Activated naive CD4-positive, alpha-beta T cell treated with anti-CD3 and anti-CD28 coated beads, Interleukin-2, amount 10 ng/mL, durations not matched to agents 7 days and 5 days (primary cell): ENCODE results near the gene CELSR3.
A peak's percentile ranks its signal among the peaks of the same experiment; 100 is the strongest.

Experiments used
- CTCF ChIA-PET: fragments of 350-600 bp; sonication (Branson Sonifier 250); formaldehyde crosslinking; loops from one replicate; lab custom pipeline; 2021; ENCODE audit warnings: antibody characterized with exemption; lab: Charles Lee
- DNase-seq: peaks from one replicate; pipeline ENCODE4 v3.0.0-alpha.2; 2020
- H3K27ac Mint-ChIP-seq: one replicate; pipeline ENCODE4 v1.8.0; 2021; ENCODE audit warnings: mild to moderate bottlenecking, moderate library complexity, mixed read lengths
- H3K27me3 Mint-ChIP-seq: one replicate; pipeline ENCODE4 v1.8.0; 2021; ENCODE audit warnings: mild to moderate bottlenecking, mixed read lengths
- H3K36me3 Mint-ChIP-seq: one replicate; pipeline ENCODE4 v1.8.0; 2021; ENCODE audit warnings: mixed read lengths
- H3K4me1 Mint-ChIP-seq: one replicate; pipeline ENCODE4 v1.8.0; 2021; ENCODE audit warnings: mixed read lengths
- H3K4me3 Mint-ChIP-seq: one replicate; pipeline ENCODE4 v1.8.0; 2021; ENCODE audit warnings: mild to moderate bottlenecking, moderate library complexity, mixed read lengths
- H3K9me3 Mint-ChIP-seq: one replicate; pipeline ENCODE4 v1.8.0; 2021; ENCODE audit warnings: mixed read lengths

The CELSR3 gene

DNA sequence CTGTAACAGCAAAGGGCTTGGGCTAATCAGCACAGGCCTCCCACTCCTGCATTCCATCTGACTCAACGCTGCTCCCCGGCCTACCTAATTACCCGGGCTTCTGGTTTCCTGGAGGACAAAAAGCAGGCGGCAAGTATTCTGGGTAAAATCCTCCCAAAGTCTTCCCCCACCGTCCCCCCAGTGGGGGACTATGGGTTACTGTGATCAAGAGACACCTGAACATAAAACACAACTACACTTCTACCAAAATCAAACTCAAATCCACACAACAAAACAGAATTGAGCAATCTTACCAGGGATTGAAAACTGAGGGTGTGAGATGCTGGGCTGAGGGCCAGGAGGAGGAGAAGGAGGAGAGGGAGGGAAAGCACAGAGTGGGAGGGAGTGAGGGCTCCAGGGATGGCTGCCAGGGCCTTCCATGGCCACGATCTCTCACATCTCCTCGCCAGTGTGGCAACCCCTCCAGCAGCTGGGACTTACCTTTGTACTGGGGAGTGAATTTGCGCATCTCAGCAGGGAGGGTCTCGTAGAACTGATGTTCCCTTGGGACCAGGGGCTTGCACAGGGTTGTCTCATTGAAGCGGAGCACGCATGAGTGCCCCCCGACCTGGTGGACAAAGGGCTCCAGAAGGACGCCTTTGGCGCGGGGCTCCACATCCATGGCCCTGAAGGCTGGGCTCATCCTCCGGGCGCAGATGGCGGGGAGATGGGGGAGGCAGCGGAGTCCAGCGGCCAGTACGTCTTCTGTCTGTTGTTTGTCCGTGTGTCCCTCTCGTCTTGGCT is 32.1 kb upstream of the CELSR3 start:
- Mint-ChIP-seq H3K4me1 (peaks cover 6% of the 10 kb centered on the region), H3K27me3 (no peaks in the 10 kb centered on the region), H3K36me3 (peaks cover 34% of the 10 kb centered on the region), H3K4me3 (no peak overlapping the region), H3K9me3 (no peaks in the 10 kb centered on the region), H3K27ac (no peak overlapping the region)
- DNase-seq, result no peak
- CTCF ChIA-PET, result no interaction called here

DNA sequence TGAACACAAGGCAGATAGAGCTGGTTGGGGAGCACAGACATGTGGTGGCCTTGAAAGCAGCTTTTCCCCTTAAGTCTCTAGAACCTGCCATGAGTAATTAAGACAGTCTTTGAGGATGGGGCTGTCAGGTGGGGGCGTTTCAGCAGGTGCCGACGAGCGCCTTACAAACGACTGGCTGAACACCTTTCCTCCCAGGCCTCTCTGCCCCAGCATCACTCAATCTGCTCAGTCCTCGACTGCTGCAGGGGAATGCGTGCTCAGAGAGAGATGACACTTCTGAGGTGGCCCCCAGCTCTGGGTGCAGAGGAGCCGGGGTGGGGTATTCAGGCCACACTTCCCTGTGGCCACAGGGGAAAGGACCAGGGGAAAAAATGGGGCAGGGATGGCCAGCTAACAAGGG is 31.1 kb upstream of the CELSR3 start:
- CTCF ChIA-PET, result no interaction called here
- no peak overlapping the region for H3K27ac Mint-ChIP-seq
- H3K27me3 Mint-ChIP-seq, result no peaks in the 10 kb centered on the region
- no peak for DNase-seq
- no peak overlapping the region for H3K4me3 Mint-ChIP-seq
- H3K36me3 Mint-ChIP-seq, result peaks cover 28% of the 10 kb centered on the region
- H3K4me1 Mint-ChIP-seq, result peaks cover 6% of the 10 kb centered on the region
- no peaks in the 10 kb centered on the region for H3K9me3 Mint-ChIP-seq

- DNase-seq, result no peak
- no peak overlapping the region for H3K27ac Mint-ChIP-seq
- peaks cover 38% of the 10 kb centered on the region for H3K36me3 Mint-ChIP-seq
- CTCF ChIA-PET, result interaction anchor here (0.9 kb wide), 1 partner anchor 9 kb away, joined by 3 read pairs; no protein-coding TSS in a partner anchor
- no peaks in the 10 kb centered on the region for H3K9me3 Mint-ChIP-seq
- H3K4me1 Mint-ChIP-seq, result peaks cover 6% of the 10 kb centered on the region
- no peaks in the 10 kb centered on the region for H3K27me3 Mint-ChIP-seq
- H3K4me3 Mint-ChIP-seq, result no peak overlapping the region
These were observed 29.9 kb upstream of the CELSR3 start for GRCh38 chr3:48692551-48692950.

- H3K36me3 Mint-ChIP-seq, result peaks cover 43% of the 10 kb centered on the region
- H3K27ac Mint-ChIP-seq, result no peak overlapping the region
- no peak for DNase-seq
- H3K27me3 Mint-ChIP-seq, result no peaks in the 10 kb centered on the region
- peaks cover 10% of the 10 kb centered on the region for H3K4me1 Mint-ChIP-seq
- H3K4me3 Mint-ChIP-seq, result no peak overlapping the region
- no peaks in the 10 kb centered on the region for H3K9me3 Mint-ChIP-seq
- CTCF ChIA-PET, result no interaction called here
These were observed 28.3 kb upstream of the CELSR3 start for GRCh38 chr3:48690846-48691458.

DNA sequence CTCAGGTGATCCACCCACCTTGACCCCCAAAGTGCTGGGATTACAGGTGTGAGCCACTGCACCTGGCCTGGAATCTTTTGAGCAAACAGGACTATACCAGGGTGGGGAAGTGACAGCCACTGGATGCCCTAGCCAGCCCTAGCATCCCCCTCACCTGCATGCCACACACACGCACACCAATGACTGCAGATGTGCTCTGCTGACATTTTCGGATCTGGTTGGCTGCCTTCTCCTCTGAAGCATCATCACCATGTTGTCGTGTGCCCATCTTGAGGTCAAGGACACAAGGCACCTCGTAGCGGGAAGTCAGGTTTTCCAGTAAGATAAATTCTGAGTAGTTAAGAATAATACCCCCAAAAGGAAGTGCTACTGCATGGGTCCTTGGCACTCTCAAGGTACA is 26.7 kb upstream of the CELSR3 start:
- peaks cover 32% of the 10 kb centered on the region for H3K36me3 Mint-ChIP-seq
- DNase-seq, result no peak

GRCh38 chr3:48688737-48689075 is 26.0 kb upstream of the CELSR3 start:
- CTCF ChIA-PET, result interaction anchor here (0.6 to 1.0 kb wide), 2 partner anchors 10 to 345 kb away, joined by 3 read pairs; no protein-coding TSS in a partner anchor
- Mint-ChIP-seq H3K27ac (no peak overlapping the region), H3K9me3 (no peaks in the 10 kb centered on the region), H3K4me3 (no peak overlapping the region), H3K27me3 (no peaks in the 10 kb centered on the region), H3K36me3 (peaks cover 34% of the 10 kb centered on the region), H3K4me1 (peaks cover 22% of the 10 kb centered on the region)
- DNase-seq, result no peak

More for the DNA sequence above, 26.7 kb upstream of the CELSR3 start:
- H3K9me3 Mint-ChIP-seq, result no peaks in the 10 kb centered on the region
- no peak overlapping the region for H3K4me3 Mint-ChIP-seq
- H3K27me3 Mint-ChIP-seq, result no peaks in the 10 kb centered on the region
- H3K4me1 Mint-ChIP-seq, result peaks cover 17% of the 10 kb centered on the region
- H3K27ac Mint-ChIP-seq, result no peak overlapping the region
- CTCF ChIA-PET, result interaction anchor here (0.8 to 1.0 kb wide), 2 partner anchors 21 to 253 kb away, joined by 3 to 5 read pairs; no protein-coding TSS in a partner anchor

GRCh38 chr3:48688032-48688736 is 25.5 kb upstream of the CELSR3 start:
- H3K4me3 Mint-ChIP-seq, result no peak overlapping the region

DNA sequence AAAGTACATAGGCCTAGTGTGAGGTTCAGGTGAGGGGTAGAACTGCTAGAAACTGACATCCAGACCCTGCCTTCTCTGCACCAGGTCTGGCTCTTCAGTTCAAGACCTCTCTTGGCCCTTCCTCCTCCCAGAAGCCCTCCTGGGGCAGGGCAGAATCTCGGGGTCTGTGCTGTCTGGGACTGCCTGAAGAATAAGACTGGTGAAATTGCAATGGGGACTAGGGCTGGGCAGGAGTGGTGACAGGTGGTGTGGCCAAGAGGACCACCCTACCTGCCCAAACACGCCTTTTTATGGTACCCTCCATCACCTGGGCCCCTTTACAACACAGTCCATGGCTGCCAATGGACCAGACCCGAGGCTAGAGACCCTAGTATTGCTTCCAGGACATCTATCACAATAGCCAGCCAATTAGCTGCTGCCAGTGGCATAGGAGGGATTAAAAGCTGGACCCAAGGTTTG is 24.6 kb upstream of the CELSR3 start:
- CTCF ChIA-PET, result interaction anchor here (0.9 to 1.1 kb wide), 3 partner anchors 13 to 53 kb away, joined by 3 read pairs; no protein-coding TSS in a partner anchor
- H3K4me3 Mint-ChIP-seq, result no peak overlapping the region
- H3K36me3 Mint-ChIP-seq, result peaks cover 40% of the 10 kb centered on the region
- DNase-seq, result no peak
- H3K4me1 Mint-ChIP-seq, result peaks cover 29% of the 10 kb centered on the region
- H3K27me3 Mint-ChIP-seq, result no peaks in the 10 kb centered on the region
- no peak overlapping the region for H3K27ac Mint-ChIP-seq
- no peaks in the 10 kb centered on the region for H3K9me3 Mint-ChIP-seq

More at GRCh38 chr3:48688032-48688736, 25.5 kb upstream of the CELSR3 start:
- H3K4me1 Mint-ChIP-seq, result peaks cover 27% of the 10 kb centered on the region
- DNase-seq, result no peak
- CTCF ChIA-PET, result interaction anchor here (0.6 to 1.1 kb wide), 3 partner anchors 10 to 346 kb away, joined by 3 read pairs; no protein-coding TSS in a partner anchor
- no peak overlapping the region for H3K27ac Mint-ChIP-seq
- H3K27me3 Mint-ChIP-seq, result no peaks in the 10 kb centered on the region
- H3K36me3 Mint-ChIP-seq, result peaks cover 37% of the 10 kb centered on the region
- H3K9me3 Mint-ChIP-seq, result no peaks in the 10 kb centered on the region

- Mint-ChIP-seq H3K4me3 (peak overlapping the region; percentile 82), H3K36me3 (peaks cover 45% of the 10 kb centered on the region), H3K27ac (peak overlapping the region; percentile 83), H3K4me1 (peaks cover 32% of the 10 kb centered on the region), H3K27me3 (no peaks in the 10 kb centered on the region), H3K9me3 (no peaks in the 10 kb centered on the region)
- CTCF ChIA-PET, result interaction anchor here (0.9 to 1.6 kb wide), 8 partner anchors 9 to 53 kb away, joined by 3 to 5 read pairs (median 4); partner anchors contain the start of gene CELSR3
- DNase-seq, result no peak
These were observed 24.0 kb upstream of the CELSR3 start for GRCh38 chr3:48686538-48687219.

GRCh38 chr3:48685603-48686511 is 23.2 kb upstream of the CELSR3 start, which contains the start of gene NCKIPSD:
Gene NCKIPSD, minus strand, starts transcription at chr3:48685915. Its CDS starts 108 bp downstream, at chr3:48685807.
- Mint-ChIP-seq H3K27me3 (no peaks in the 10 kb centered on the region), H3K27ac (peak within 1 kb of the TSS; percentile 87), H3K4me3 (peak within 1 kb of the TSS; percentile 82), H3K9me3 (no peaks in the 10 kb centered on the region), H3K36me3 (peaks cover 45% of the 10 kb centered on the region), H3K4me1 (peaks cover 33% of the 10 kb centered on the region)
- CTCF ChIA-PET, result interaction anchor here (0.8 to 1.6 kb wide), 10 partner anchors 10 to 249 kb away, joined by 3 to 5 read pairs (median 4); partner anchors contain the start of gene CELSR3
- peak; percentile 92 for DNase-seq

GRCh38 chr3:48685293-48685602 is 22.6 kb upstream of the CELSR3 start:
- no peaks in the 10 kb centered on the region for H3K27me3 Mint-ChIP-seq
- peaks cover 50% of the 10 kb centered on the region for H3K36me3 Mint-ChIP-seq
- peak overlapping the region; percentile 82 for H3K4me3 Mint-ChIP-seq
- H3K27ac Mint-ChIP-seq, result peak overlapping the region; percentile 83
- CTCF ChIA-PET, result interaction anchor here (0.8 to 2.1 kb wide), 10 partner anchors 9 to 267 kb away, joined by 3 to 6 read pairs (median 5); no protein-coding TSS in a partner anchor
- no peaks in the 10 kb centered on the region for H3K9me3 Mint-ChIP-seq
- DNase-seq, result no peak
- peaks cover 39% of the 10 kb centered on the region for H3K4me1 Mint-ChIP-seq

DNA sequence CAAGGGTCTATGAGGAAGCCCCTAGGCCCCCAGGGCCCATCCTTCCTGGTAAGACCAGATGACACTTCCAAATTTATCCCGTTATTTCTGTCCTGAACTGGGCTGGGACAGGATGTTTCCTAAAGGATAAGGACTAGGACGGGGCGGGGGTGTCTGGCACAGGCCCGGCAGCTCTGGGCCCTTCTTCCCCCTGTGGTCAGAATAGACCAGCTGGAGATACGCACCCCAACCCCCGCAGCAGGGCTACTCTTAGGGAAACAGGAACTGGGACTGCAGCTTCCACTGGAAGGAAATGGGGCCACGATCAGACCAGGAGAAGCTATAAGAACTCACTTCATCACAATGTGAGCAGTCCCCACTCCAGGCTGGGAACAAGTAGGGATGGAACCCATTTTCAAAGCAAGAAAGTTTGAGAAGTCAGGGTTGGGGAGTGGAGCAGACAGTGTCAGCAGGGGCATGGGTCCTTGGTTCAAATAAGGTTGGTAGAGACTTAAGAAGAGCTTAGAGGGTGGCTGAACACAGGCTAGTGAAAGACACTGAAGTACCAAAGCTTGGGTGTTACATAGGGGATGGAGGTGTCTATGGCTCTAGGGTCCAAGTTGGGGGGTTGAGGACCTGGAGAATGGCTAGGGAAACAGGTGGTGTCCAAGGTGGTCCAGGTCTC is 21.9 kb upstream of the CELSR3 start:
- H3K27me3 Mint-ChIP-seq, result no peaks in the 10 kb centered on the region
- H3K36me3 Mint-ChIP-seq, result peaks cover 50% of the 10 kb centered on the region
- no peak for DNase-seq
- no peaks in the 10 kb centered on the region for H3K9me3 Mint-ChIP-seq
- H3K4me3 Mint-ChIP-seq, result peak overlapping the region; percentile 82
- CTCF ChIA-PET, result interaction anchor here (0.9 to 2.1 kb wide), 7 partner anchors 8 to 284 kb away, joined by 4 to 7 read pairs (median 4); no protein-coding TSS in a partner anchor
- H3K4me1 Mint-ChIP-seq, result peaks cover 45% of the 10 kb centered on the region
- H3K27ac Mint-ChIP-seq, result peak overlapping the region; percentile 87
